Stimulated activated naive CD8-positive, alpha-beta T cell treated with anti-CD3 and anti-CD28 coated beads, Interleukin-15, Interleukin-2, amounts not matched to agents 100 ng/mL and 50 ng/mL, for 24 hours (primary cell): Measurements from ENCODE around the gene NUBPL.
A peak's percentile ranks its signal among the peaks of the same experiment; 100 is the strongest.

Source experiments
- H3K27ac Mint-ChIP-seq: one replicate; pipeline ENCODE4 v1.8.0; 2021; ENCODE audit warnings: mild to moderate bottlenecking, mixed read lengths
- H3K27me3 Mint-ChIP-seq: one replicate; pipeline ENCODE4 v1.8.0; 2021; ENCODE audit warnings: mixed read lengths
- H3K36me3 Mint-ChIP-seq: one replicate; pipeline ENCODE4 v1.8.0; 2021; ENCODE audit warnings: low read depth, mixed read lengths
- H3K4me1 Mint-ChIP-seq: one replicate; pipeline ENCODE4 v1.8.0; 2021; ENCODE audit warnings: low read depth, mixed read lengths
- H3K4me3 Mint-ChIP-seq: one replicate; pipeline ENCODE4 v1.8.0; 2021; ENCODE audit warnings: mild to moderate bottlenecking, mixed read lengths
- H3K9me3 Mint-ChIP-seq: one replicate; pipeline ENCODE4 v1.8.0; 2021; ENCODE audit warnings: mixed read lengths

NUBPL gene

DNA sequence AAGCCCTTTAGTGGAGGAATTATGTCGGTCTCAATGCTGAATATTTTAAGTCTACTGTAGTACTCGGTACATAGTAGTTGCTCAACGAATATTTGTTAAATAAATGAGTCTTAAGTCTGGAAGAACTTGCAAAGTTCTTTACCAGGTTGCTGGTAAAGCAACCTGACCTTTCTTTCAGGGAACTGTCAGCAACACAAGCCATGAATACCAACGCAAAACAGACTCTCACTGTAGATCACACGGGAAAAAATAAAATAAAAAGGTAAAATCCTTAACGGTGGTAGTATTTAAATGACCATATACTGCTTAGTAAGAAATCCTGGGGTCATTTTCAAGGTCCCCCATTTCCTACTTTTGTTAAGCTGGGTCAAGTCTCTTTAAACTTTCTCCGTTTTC lies 447 bp upstream of the NUBPL start:
- peaks cover 15% of the 10 kb centered on the region for H3K27me3 Mint-ChIP-seq
- H3K27ac Mint-ChIP-seq = peak overlapping the region; percentile 97
- H3K9me3 Mint-ChIP-seq = no peaks in the 10 kb centered on the region
- peak overlapping the region; percentile 93 for H3K4me3 Mint-ChIP-seq
- H3K36me3 Mint-ChIP-seq = peaks cover 5% of the 10 kb centered on the region
- peaks cover 31% of the 10 kb centered on the region for H3K4me1 Mint-ChIP-seq

DNA sequence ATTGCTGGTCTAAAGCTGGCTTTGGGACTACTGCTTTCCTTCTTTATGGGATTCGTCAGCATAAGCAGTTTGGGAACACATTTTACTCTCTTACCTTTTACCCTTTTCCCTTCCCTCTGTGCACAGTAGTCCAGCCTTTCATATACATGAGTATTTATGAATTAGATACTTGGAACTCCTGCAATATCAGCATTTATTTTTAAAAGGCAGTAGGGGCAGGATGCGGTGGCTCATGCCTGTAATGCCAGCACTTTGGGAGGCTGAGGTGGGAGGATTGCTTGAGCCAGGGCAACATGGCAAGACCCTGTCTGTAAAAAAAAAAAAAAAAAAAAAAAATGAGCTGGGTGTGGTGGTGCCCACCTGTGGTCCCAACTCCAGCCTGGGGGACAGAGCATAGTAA lies 3.0 kb downstream of the NUBPL start:
- Mint-ChIP-seq H3K27ac (no peak overlapping the region), H3K4me3 (peak overlapping the region; percentile 17), H3K9me3 (no peaks in the 10 kb centered on the region), H3K36me3 (peaks cover 23% of the 10 kb centered on the region), H3K27me3 (no peaks in the 10 kb centered on the region), H3K4me1 (peaks cover 45% of the 10 kb centered on the region)

DNA sequence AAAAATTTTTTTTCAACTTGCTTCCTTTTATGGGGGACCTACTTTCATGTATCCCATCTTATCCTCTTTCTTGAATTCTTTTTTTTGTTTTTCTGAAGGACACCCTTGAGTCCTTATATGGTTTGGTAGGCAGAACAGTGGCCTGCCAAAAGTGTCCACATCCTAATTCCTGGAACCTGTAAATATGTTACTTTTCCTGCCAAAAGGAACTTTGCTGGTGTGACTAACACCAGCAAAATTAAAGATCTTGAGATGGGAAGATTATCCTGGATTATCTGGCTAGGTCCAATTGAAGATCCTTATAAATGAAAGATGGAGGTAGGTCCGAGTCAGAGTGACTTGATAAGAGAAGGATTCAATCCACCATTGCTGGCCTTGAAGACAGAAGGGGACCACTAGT lies 5.3 kb downstream of the NUBPL start:
- H3K36me3 Mint-ChIP-seq = peaks cover 26% of the 10 kb centered on the region
- H3K27ac Mint-ChIP-seq = no peak overlapping the region
- H3K4me1 Mint-ChIP-seq = peaks cover 33% of the 10 kb centered on the region
- H3K27me3 Mint-ChIP-seq = no peaks in the 10 kb centered on the region
- no peak overlapping the region for H3K4me3 Mint-ChIP-seq
- no peaks in the 10 kb centered on the region for H3K9me3 Mint-ChIP-seq

DNA sequence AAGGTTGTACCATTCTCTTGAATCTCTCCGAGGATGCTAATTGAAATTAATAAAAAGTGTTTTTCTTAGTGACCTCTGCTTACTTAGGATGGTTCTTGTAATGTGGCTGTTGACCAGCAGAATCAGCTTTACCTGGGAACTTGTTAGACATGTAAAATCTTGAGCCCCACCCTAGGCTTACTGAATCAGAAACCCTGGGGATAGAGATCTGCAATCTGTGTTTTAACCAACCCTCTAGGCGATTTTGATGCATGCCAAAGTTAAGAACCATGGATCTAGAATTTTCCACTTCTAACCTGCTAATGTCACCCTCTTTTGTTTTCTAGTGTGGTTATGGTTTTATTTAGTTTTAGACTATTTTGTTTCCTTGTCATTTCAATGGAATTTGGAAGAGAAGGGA lies 6.5 kb downstream of the NUBPL start:
- peaks cover 25% of the 10 kb centered on the region for H3K4me1 Mint-ChIP-seq
- no peak overlapping the region for H3K27ac Mint-ChIP-seq
- peaks cover 26% of the 10 kb centered on the region for H3K36me3 Mint-ChIP-seq
- no peak overlapping the region for H3K4me3 Mint-ChIP-seq
- no peaks in the 10 kb centered on the region for H3K27me3 Mint-ChIP-seq
- H3K9me3 Mint-ChIP-seq = no peaks in the 10 kb centered on the region

DNA sequence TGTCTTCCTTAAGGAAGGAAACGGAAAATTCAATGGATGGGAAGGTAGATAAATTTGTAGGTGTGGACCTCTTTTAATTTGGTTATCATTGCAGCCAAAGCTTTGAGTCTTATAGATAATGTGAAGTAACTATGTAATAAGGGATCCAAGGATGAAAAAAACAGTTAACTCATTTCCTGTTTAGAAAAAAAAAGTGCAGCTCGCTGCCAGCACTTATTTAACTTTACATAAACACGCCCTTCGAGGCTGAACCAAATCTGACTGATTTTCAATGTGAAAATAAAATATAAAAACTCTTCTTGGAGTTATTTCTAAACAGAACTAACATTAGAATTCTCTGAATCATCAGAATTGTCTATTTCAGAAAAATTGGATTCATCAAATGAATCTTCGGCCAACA lies 7.0 kb downstream of the NUBPL start:
- Mint-ChIP-seq H3K4me3 (no peak overlapping the region), H3K27ac (no peak overlapping the region), H3K9me3 (no peaks in the 10 kb centered on the region), H3K27me3 (no peaks in the 10 kb centered on the region), H3K4me1 (peaks cover 20% of the 10 kb centered on the region), H3K36me3 (peaks cover 26% of the 10 kb centered on the region)

DNA sequence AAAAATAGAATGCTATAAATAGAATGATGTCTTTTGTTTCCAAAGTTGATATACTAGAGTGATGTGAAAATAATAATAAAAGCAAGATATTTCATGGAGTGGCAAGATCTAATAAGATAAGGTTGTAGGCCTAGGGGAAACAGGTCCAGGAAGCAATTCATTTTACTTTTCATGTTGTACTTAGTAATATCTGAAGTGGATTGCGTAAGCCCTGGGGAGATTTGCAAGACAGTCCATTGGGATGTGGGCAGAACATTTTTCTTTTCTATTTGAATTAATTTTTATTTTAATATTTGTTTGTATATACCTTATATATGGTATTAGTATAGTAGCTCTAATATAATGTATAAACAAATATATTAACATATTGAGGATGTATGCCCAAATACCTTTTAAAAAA lies 7.5 kb downstream of the NUBPL start:
- no peak overlapping the region for H3K27ac Mint-ChIP-seq
- H3K4me1 Mint-ChIP-seq = peaks cover 15% of the 10 kb centered on the region
- H3K4me3 Mint-ChIP-seq = no peak overlapping the region
- peaks cover 26% of the 10 kb centered on the region for H3K36me3 Mint-ChIP-seq
- no peaks in the 10 kb centered on the region for H3K9me3 Mint-ChIP-seq
- no peaks in the 10 kb centered on the region for H3K27me3 Mint-ChIP-seq

DNA sequence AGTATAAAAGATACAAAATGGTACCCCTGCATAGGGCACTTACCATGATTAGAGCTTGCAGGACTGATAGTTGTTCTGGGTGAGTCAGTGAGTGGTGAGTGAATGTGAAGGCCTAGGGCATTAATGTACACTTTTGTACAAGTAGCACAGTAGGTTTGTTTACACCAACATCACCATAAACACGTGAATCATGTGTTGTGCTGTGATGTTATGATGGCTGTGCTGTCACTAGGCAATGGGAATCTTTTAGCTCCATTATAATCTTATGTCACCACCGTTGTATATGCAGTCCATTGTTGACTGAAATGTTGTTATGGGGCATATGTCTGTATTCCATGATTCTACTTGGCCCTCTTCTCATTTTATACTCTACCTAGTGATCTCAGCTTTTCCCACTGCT lies 11.8 kb downstream of the NUBPL start:
- Mint-ChIP-seq H3K27me3 (no peaks in the 10 kb centered on the region), H3K27ac (no peak overlapping the region), H3K4me1 (peaks cover 10% of the 10 kb centered on the region), H3K9me3 (no peaks in the 10 kb centered on the region), H3K4me3 (no peak overlapping the region), H3K36me3 (peaks cover 19% of the 10 kb centered on the region)

DNA sequence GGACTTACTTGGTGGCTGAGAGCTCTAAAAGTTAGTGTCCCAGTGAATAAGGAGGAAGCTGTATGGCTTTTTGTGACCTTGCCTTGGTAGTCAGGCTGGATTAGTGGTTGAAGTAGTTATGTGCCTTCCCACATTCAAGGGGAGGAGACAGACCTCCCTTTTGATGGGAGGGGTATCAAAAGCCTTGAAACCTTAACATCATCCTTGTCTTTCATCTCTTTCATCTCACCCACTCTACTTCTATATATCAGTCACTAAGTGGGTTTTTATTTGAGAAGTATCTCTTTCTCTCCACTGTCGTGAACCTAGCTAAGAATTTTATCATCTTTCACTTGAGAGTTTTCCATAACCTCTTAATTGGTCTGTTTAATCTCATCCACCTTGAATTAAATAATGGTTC lies 15.7 kb downstream of the NUBPL start:
- Mint-ChIP-seq H3K9me3 (no peaks in the 10 kb centered on the region), H3K4me3 (no peak overlapping the region), H3K4me1 (peaks cover 4% of the 10 kb centered on the region), H3K27ac (no peak overlapping the region), H3K27me3 (no peaks in the 10 kb centered on the region), H3K36me3 (peaks cover 21% of the 10 kb centered on the region)

DNA sequence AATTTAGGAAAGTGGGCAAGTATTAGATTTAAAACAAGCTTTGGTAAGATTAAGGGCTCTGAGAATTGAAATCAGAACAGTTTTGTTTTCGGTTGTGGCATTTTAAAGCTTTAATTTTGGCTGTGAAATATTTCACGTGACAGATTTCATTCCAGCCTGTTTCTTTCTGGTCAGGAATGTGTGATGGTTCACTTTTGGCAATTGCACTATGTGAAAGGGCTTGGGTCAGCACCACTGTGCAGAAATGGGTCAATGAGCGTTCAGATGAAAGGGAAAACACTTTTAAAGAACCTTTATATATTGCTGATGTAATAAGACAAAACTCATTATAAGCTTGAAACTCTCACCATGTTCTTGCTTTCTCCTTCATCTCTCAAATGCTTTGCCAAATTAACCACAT lies 17.1 kb downstream of the NUBPL start:
- no peak overlapping the region for H3K27ac Mint-ChIP-seq
- H3K4me3 Mint-ChIP-seq = no peak overlapping the region
- H3K27me3 Mint-ChIP-seq = no peaks in the 10 kb centered on the region

DNA sequence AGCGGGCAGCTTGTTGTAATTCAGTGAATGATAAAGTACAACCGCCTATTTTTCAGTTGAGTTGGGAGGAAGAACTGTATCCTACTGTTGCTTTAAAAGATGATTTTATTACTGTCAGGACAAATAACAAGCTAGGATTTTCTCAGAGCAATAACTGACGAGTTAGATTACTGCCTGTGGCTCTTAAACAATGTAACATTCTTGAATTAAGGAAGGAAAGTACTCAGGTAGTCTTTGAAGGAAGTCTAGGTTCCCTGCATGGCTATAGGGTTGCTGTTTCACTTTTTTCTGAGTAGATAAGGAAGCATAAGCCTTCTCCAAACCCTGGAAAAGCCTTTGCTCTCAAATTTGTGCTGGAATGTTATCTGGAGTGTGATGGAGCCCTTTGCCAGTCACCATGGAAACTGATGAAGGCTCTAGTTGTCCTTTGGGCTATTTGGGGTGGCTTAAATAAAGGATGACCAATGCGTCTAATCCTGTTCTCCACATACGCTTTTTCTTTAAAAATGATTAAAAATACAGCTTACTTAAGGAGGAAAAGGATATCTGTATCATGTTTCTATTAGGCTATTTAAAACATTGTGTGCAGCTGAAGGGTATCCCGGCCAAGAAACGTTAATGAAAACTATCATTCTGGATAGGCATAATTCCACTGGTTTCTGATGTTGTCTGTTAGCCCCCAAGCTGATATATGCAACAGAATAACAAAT lies 17.7 kb downstream of the NUBPL start:
- Mint-ChIP-seq H3K36me3 (peaks cover 25% of the 10 kb centered on the region), H3K9me3 (no peaks in the 10 kb centered on the region), H3K4me3 (no peak overlapping the region), H3K27me3 (no peaks in the 10 kb centered on the region), H3K27ac (no peak overlapping the region), H3K4me1 (peaks cover 4% of the 10 kb centered on the region)

More for the DNA sequence above, 17.1 kb downstream of the NUBPL start:
- peaks cover 4% of the 10 kb centered on the region for H3K4me1 Mint-ChIP-seq
- peaks cover 21% of the 10 kb centered on the region for H3K36me3 Mint-ChIP-seq
- H3K9me3 Mint-ChIP-seq = no peaks in the 10 kb centered on the region

DNA sequence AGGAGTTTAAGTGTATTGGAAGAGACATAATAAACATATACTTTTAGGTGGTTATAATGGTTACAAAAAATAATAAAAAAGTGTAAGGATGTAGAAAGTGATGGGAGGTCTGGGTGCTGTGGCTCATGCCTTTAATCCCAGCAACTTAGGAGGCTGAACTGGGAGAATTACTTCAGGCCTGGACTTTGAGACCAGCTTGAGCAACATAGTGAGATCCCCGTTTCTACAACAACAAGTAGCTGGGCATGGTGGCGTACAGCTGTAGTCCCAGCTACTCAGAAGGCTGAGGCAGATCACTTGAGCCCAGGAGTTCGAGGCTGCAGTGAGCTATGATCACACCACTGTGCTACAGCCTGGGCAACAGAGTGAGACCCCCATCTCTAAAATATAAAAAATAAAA lies 19.0 kb downstream of the NUBPL start:
- H3K36me3 Mint-ChIP-seq = peaks cover 28% of the 10 kb centered on the region
- no peak overlapping the region for H3K27ac Mint-ChIP-seq
- H3K4me3 Mint-ChIP-seq = no peak overlapping the region
- H3K9me3 Mint-ChIP-seq = no peaks in the 10 kb centered on the region
- H3K27me3 Mint-ChIP-seq = no peaks in the 10 kb centered on the region
- peaks cover 4% of the 10 kb centered on the region for H3K4me1 Mint-ChIP-seq

DNA sequence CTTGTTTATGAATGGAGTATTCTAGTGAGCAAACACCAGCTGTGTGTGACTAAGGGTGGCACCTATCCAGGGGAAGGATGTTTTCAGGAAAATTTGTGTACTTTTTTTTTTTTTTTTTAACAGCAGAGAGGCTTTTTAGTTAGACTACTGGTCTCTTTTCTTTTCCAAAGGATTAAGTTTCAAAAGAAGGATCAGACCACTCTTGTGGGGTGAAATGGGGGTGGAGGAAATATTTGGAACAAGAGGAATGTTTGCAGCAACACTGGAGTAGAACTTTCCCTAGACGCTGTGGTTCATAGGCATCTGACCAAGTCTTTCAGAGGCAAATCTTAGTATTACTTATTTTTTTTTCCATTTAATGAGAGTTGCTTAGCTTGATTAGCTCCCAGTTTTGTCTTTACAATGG lies 21.1 kb downstream of the NUBPL start:
- H3K4me1 Mint-ChIP-seq = no peaks in the 10 kb centered on the region
- H3K9me3 Mint-ChIP-seq = no peaks in the 10 kb centered on the region
- H3K27me3 Mint-ChIP-seq = no peaks in the 10 kb centered on the region
- peaks cover 32% of the 10 kb centered on the region for H3K36me3 Mint-ChIP-seq
- H3K4me3 Mint-ChIP-seq = no peak overlapping the region
- H3K27ac Mint-ChIP-seq = no peak overlapping the region

DNA sequence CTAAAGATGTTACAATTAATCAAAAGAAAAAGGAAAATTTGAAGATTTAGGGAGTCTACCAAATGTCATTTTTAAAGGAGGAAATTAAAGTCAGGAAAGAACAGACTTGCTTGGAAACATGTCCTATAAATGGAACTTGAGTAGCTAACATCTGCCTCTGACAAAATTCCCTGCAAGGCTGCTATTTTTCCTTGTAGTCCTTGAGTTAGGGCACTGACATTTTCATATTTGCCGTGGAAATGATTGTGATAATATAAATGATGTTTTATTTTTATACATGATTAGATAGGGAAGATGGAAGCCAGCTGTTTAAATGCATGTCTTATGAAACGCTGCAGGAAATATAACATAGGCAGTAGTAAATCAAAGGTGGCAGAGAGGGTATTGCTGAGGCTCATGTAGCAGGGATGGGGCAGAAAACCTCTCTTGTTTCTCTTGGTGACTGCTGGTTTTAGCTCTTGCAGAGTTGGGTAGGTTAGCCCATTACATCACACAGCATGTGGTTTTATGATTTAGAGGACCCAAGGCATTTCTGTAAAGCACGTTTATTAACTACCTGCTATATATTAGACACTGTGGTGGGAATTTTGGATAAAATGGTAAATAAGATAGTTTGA lies 21.7 kb downstream of the NUBPL start:
- Mint-ChIP-seq H3K27me3 (no peaks in the 10 kb centered on the region), H3K9me3 (no peaks in the 10 kb centered on the region), H3K4me1 (no peaks in the 10 kb centered on the region), H3K4me3 (no peak overlapping the region), H3K27ac (no peak overlapping the region), H3K36me3 (peaks cover 28% of the 10 kb centered on the region)

DNA sequence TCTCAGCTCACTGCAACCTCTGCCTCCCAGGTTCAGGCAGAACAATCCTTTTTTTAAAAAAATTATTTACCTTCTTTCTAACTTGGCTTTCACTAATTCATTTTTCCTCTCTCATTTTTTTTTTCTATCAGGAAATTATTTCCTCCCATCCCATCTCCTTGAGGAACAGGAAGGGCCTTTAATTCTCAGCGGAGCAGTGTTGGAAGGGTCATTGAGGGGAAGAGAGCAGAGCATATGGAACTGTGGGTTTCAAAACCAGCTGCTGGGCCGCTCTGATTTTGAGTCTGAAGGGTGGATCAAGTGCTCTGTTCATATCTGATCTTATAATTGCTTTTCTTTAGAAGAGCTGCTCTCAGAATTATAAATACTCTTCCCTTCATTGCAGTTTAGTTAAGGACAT lies 29.0 kb downstream of the NUBPL start:
- H3K9me3 Mint-ChIP-seq = no peaks in the 10 kb centered on the region
- peaks cover 20% of the 10 kb centered on the region for H3K36me3 Mint-ChIP-seq
- H3K4me3 Mint-ChIP-seq = no peak overlapping the region
- no peaks in the 10 kb centered on the region for H3K4me1 Mint-ChIP-seq
- no peaks in the 10 kb centered on the region for H3K27me3 Mint-ChIP-seq
- H3K27ac Mint-ChIP-seq = no peak overlapping the region

DNA sequence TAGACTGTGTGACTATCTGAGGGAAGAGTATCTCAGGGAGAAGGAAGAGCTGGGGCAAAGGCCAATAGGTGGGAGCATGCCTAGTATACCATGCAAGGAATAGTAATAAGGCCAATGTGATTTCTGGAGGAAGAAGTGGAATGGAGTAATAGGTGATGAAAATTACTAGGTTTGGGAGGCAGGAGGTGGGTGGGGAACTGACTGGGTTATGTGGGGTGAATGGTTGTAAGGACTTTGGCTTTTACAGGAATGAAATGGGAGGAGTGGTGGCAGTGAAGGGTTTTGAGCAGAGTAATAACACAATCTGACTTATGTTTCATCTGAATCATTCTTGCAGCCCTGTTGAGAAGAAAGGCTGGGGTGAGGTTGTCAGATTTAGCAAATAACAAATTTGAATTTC lies 30.9 kb downstream of the NUBPL start:
- Mint-ChIP-seq H3K27me3 (no peaks in the 10 kb centered on the region), H3K27ac (no peak overlapping the region), H3K9me3 (no peaks in the 10 kb centered on the region), H3K36me3 (peaks cover 6% of the 10 kb centered on the region), H3K4me3 (no peak overlapping the region), H3K4me1 (no peaks in the 10 kb centered on the region)

DNA sequence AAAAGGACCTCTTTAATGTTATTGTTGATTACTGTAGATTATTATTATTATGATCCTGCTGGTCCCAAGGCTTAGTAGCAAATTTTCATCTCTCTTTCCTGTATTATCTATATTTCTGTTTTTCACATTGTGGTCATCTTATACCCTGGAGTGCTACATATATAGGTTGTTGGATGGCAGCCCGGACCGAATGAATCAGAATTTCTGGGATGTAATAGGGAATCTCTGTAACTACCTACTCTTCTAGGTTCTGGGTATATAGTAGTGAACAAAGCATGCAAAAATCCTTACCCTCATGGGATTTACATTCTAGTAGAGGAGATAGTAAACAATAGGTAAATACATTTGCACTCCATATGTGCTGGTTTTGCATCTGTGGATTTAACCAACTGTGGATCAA lies 31.4 kb downstream of the NUBPL start:
- Mint-ChIP-seq H3K4me1 (no peaks in the 10 kb centered on the region), H3K36me3 (peaks cover 6% of the 10 kb centered on the region), H3K27me3 (no peaks in the 10 kb centered on the region), H3K27ac (no peak overlapping the region), H3K4me3 (no peak overlapping the region), H3K9me3 (no peaks in the 10 kb centered on the region)
